ENCODE results near the gene TUSC2. TPM values are rescaled to one million over a fixed set of nuclear protein-coding genes. Genes with fewer than 3 reads are reported as not detected.

Gene TUSC2
- total and polyA plus RNA-seq, 2 of the 13 experiments (the other 11 are each of a cell fraction or from before 2014, with no cell fraction given) = 36.7 to 39.1 TPM

DNA sequence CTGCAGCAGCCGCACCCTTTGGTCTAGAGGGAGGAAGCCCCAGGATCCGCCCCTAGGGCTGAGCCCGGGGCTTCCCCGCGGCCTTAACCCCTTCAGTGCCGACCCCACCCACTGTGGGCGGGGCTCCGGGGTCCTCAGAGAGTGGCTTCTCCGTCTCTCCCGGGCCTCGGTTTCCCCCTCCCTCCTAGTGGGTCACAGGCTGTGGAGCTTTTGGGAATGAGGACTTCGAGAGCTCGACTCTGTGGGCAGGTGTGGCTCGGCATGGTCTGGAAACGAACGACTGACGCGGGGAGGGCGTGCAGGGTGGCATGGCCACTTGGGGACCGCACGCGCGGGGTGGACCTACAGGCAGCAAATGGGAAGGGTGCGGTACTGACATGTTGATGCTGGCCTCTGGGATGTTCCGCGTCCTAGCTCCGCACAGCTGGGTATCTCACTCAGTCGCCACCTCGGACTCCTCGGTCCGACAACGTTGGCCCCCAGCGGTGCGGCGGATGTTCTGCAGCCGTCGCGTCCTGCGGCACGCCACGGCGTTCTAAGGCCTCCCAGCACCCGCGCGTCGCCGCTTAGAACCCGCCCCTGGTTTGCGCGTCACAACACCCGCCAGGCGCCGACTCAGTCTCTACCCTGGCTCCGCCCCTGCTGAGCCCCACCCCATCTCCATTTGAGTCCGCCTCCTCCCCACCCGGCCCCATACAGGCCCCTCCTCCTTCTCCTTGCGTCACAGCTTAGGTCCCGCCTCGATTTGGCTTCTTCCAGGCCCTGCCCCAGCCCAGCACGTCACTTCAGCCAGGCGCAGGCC lies 29.0 kb downstream of the TUSC2 start, which contains the start of the genes HYAL3 and NAA80 (continued):
- TF ChIP-seq CHD4 (IDR thresholded peaks at IDR 0.05; ENCODE audit: borderline replicate concordance, low read length) (peak; percentile 38; the same call in 1 of the 2 replicates), ARNTL (CRISPR knock-in tag; IDR thresholded peaks at IDR 0.05) (no peak), EP300 (IDR thresholded peaks at IDR 0.05; ENCODE audit: low read depth in 2 of 2, low read length in 2 of 2) (no peak), EP300 (CRISPR knock-in tag; IDR thresholded peaks at IDR 0.05; ENCODE audit: borderline replicate concordance) (no peak), ZNF501 (CRISPR knock-in tag; IDR thresholded peaks at IDR 0.05) (peak; percentile 50; the same call in 1 of the 2 replicates), SOX6 (IDR thresholded peaks at IDR 0.05) (no peak), SOX6 (CRISPR knock-in tag; IDR thresholded peaks at IDR 0.05) (peak; percentile 63), HNF4A (CRISPR knock-in tag; IDR thresholded peaks at IDR 0.05) (no peak), AGO2 (optimal IDR thresholded peaks at IDR 0.05; ENCODE audit: low read depth, low read length) (peak; percentile 99), TSC22D2 (CRISPR knock-in tag; IDR thresholded peaks at IDR 0.05; ENCODE audit: borderline replicate concordance) (no peak), MATR3 (CRISPR knock-in tag; IDR thresholded peaks at IDR 0.05) (no peak), HOXA5 (CRISPR knock-in tag; IDR thresholded peaks at IDR 0.05) (peak; percentile 24; the same call in 1 of the 2 replicates), ZSCAN12 (CRISPR knock-in tag; IDR thresholded peaks at IDR 0.05) (no peak), ZNF343 (CRISPR knock-in tag; IDR thresholded peaks at IDR 0.05) (peak; percentile 52; the same call in 1 of the 2 replicates), ZNF546 (CRISPR knock-in tag; conservative IDR thresholded peaks at IDR 0.05) (peak; percentile 85; the same call in 1 of the 2 replicates), ATF7 (IDR thresholded peaks at IDR 0.05) (no peak; the same call in 1 of the 2 replicates), ATF7 (CRISPR knock-in tag; IDR thresholded peaks at IDR 0.05) (no peak), ZNF225 (CRISPR knock-in tag; IDR thresholded peaks at IDR 0.05) (no peak), ZNF484 (CRISPR knock-in tag; IDR thresholded peaks at IDR 0.05; ENCODE audit: borderline replicate concordance, low read depth) (no peak; the same call in 1 of the 2 replicates), GABPB1 (CRISPR knock-in tag; IDR thresholded peaks at IDR 0.05) (peak; percentile 81), HDAC1 (CRISPR knock-in tag; IDR thresholded peaks at IDR 0.05) (peak; percentile 58), ZMYM4 (CRISPR knock-in tag; IDR thresholded peaks at IDR 0.05) (no peak; the same call in 1 of the 2 replicates), BRD4 (CRISPR knock-in tag; IDR thresholded peaks at IDR 0.05) (peak; percentile 54; the same call in 1 of the 2 replicates)
- TF ChIP-seq, protein P1, sequence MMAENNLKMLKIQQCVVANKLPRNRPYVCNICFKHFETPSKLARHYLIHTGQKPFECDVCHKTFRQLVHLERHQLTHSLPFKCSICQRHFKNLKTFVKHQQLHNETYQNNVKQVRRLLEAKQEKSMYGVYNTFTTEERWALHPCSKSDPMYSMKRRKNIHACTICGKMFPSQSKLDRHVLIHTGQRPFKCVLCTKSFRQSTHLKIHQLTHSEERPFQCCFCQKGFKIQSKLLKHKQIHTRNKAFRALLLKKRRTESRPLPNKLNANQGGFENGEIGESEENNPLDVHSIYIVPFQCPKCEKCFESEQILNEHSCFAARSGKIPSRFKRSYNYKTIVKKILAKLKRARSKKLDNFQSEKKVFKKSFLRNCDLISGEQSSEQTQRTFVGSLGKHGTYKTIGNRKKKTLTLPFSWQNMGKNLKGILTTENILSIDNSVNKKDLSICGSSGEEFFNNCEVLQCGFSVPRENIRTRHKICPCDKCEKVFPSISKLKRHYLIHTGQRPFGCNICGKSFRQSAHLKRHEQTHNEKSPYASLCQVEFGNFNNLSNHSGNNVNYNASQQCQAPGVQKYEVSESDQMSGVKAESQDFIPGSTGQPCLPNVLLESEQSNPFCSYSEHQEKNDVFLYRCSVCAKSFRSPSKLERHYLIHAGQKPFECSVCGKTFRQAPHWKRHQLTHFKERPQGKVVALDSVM (CRISPR knock-in tag; IDR thresholded peaks at IDR 0.05) = 0 out of 2 replicates have a peak, but pooled peaks have one; percentile 38
- TF ChIP-seq, protein P2, sequence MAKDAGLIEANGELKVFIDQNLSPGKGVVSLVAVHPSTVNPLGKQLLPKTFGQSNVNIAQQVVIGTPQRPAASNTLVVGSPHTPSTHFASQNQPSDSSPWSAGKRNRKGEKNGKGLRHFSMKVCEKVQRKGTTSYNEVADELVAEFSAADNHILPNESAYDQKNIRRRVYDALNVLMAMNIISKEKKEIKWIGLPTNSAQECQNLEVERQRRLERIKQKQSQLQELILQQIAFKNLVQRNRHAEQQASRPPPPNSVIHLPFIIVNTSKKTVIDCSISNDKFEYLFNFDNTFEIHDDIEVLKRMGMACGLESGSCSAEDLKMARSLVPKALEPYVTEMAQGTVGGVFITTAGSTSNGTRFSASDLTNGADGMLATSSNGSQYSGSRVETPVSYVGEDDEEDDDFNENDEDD (CRISPR knock-in tag; IDR thresholded peaks at IDR 0.05; ENCODE audit: borderline replicate concordance) = no peak; the same call in 1 of the 2 replicates
- TF ChIP-seq, protein P3, sequence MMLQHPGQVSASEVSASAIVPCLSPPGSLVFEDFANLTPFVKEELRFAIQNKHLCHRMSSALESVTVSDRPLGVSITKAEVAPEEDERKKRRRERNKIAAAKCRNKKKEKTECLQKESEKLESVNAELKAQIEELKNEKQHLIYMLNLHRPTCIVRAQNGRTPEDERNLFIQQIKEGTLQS (CRISPR knock-in tag; IDR thresholded peaks at IDR 0.05) = no peak
- TF ChIP-seq, protein P4, sequence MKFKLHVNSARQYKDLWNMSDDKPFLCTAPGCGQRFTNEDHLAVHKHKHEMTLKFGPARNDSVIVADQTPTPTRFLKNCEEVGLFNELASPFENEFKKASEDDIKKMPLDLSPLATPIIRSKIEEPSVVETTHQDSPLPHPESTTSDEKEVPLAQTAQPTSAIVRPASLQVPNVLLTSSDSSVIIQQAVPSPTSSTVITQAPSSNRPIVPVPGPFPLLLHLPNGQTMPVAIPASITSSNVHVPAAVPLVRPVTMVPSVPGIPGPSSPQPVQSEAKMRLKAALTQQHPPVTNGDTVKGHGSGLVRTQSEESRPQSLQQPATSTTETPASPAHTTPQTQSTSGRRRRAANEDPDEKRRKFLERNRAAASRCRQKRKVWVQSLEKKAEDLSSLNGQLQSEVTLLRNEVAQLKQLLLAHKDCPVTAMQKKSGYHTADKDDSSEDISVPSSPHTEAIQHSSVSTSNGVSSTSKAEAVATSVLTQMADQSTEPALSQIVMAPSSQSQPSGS (CRISPR knock-in tag; IDR thresholded peaks at IDR 0.05) = no peak

All from HepG2 (cell line).